ENCODE results near the gene TKTL2.
"Not testable (repeated sequence)": the region's sequence is repeated elsewhere in the genome, so short reads cannot be mapped to it uniquely, and the experiment has no call there.

Gene TKTL2

DNA sequence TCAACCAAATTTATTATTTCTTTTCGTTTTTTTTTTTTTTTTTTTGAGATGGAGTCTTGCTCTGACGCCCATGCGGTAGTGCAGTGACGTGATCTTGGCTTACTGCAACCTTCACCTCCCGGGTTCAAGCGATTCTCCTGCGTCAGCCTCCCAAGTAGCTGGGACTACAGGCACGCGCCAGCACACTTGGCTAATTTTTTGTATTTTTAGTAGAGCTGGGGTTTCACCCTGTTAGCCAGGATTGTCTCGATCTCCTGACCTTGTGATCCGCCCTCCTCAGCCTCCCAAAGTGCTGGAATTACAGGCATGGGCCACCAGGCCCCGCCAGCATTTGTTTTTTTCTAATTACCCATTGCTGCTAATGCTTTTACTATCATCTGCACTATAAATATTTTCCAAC is 26.5 kb downstream of the TKTL2 start:
- not testable (repeated sequence) for H3K4me1 ChIP-seq (ENCODE audit: insufficient read depth, low read length); H3K27ac ChIP-seq (ENCODE audit: low read depth, low read length); H3K9me3 ChIP-seq (ENCODE audit: insufficient read depth, low read depth, low read length); H3K9ac ChIP-seq (ENCODE audit: low read depth, low read length); H3K27me3 ChIP-seq (ENCODE audit: insufficient read depth, low read length); H3K36me3 ChIP-seq (ENCODE audit: insufficient read depth, low read length); H3K4me3 ChIP-seq (ENCODE audit: low read length)
- WGBS: 97% methylated on average over 12 of the region's 12 CpGs

- WGBS: 94% methylated on average over 2 of the region's 2 CpGs
- Histone ChIP-seq H3K9ac (ENCODE audit: low read depth, low read length) (no peak overlapping the region), H3K4me1 (ENCODE audit: insufficient read depth, low read length) (no peaks in the 10 kb centered on the region), H3K27ac (ENCODE audit: low read depth, low read length) (no peak overlapping the region), H3K36me3 (ENCODE audit: insufficient read depth, low read length) (no peaks in the 10 kb centered on the region), H3K4me3 (ENCODE audit: low read length) (no peak overlapping the region), H3K9me3 (ENCODE audit: insufficient read depth, low read depth, low read length) (no peaks in the 10 kb centered on the region), H3K27me3 (ENCODE audit: insufficient read depth, low read length) (no peaks in the 10 kb centered on the region)
These were observed 33.5 kb downstream of the TKTL2 start for GRCh38 chr4:163440040-163440439.

All from HUES64 (cell line).